Eye (tissue), 1 donor: ENCODE results near the gene GUCY2C.

Experiments used
- DNase-seq: peaks from one replicate; pipeline ENCODE4 v3.0.0-alpha.2; 2015

GUCY2C gene

DNA sequence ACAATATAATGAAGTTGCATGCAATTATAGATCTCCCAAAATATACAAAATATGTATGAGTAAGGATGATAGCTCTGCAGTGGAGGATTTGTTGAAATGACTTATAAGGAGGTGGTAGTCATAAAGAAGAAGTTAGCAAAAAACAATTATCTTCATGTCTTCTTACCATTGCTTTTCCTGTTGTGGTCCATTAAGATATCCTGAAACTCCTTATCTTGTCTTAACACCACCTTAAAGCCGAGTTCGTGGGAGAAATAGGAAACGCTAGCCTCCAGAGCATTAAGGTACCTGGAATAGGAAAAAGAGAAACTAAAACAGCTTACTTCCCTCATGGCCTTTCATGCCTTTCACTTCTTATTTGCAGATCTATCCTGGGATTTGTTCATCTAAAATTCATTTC is 15.2 kb downstream of the GUCY2C start:
- no peak for DNase-seq

GRCh38 chr12:14678547-14679150 is 17.8 kb downstream of the GUCY2C start:
- DNase-seq, result no peak

- DNase-seq, result no peak
Observed at GRCh38 chr12:14668591-14668990, 27.8 kb downstream of the GUCY2C start.

GRCh38 chr12:14665354-14666348 is 30.7 kb downstream of the GUCY2C start:
- DNase-seq, result no peak

DNA sequence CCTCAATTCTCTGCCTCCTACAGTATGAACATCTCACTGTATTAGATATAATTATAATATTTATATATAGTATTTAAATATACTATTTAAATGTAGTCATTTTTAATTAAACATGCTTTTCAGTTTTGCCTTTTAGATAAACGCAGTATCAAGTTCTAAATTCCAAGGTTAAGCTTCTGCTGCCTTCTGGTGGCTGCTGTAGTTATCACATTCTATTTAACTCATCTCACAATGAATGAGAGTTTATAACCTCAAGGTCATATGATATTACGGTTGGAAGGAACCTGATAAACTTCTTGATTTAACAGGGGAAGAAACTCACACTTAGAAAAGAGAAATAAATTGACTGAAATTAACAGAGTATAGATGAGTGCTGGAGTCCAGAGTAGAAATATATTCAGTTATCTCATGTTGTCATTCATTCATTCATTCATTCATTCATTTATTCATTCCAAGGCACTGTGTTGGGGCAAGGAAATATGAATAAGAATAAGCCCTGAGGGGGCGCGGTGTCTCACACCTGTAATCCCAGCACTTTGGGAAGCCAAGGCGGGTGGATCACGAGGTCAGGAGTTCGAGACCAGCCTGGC is 31.9 kb downstream of the GUCY2C start:
- peak; percentile 50 for DNase-seq

- no peak for DNase-seq
Observed at GRCh38 chr12:14663002-14663401, 33.4 kb downstream of the GUCY2C start.

DNA sequence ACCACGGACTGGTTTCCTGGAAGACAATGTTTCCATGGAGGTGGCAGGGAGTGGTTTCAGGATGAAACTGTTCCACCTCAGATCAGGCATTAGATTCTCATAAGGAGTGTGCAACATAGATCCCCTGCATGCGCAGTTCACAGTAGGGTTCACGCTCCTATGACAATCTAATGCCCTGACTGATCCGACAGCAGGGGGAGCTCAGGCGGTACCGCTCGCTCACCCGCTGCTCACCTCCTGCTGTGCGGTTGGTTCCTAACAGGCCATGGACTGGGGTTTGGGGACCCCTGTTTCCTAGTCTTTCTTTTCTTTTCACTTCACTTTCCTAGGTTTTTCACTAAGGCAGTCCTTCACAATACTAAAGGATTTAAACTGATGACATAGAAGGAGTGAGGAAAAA is 39.6 kb downstream of the GUCY2C start:
- no peak for DNase-seq

- DNase-seq, result no peak
Observed at GRCh38 chr12:14655284-14655683, 41.1 kb downstream of the GUCY2C start.

DNA sequence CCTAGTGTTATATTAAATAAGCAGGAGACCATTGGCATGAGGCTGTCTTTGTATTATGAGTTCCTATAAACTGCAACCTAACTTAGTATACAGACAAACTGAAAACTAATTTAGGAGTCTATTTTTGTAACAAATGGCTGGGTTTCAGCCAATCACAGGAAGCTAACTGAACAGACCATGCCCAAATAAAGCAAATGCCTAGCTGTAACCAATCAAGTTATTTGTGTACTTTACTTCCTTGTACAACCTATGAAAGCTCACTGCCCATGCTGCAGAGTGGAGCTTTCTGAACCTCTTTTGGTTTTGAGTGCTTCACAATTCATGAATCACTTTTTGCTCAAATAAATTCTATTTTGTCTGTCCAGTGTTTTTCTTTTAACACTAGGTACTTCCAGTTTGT is 41.6 kb downstream of the GUCY2C start:
- DNase-seq, result no peak

DNA sequence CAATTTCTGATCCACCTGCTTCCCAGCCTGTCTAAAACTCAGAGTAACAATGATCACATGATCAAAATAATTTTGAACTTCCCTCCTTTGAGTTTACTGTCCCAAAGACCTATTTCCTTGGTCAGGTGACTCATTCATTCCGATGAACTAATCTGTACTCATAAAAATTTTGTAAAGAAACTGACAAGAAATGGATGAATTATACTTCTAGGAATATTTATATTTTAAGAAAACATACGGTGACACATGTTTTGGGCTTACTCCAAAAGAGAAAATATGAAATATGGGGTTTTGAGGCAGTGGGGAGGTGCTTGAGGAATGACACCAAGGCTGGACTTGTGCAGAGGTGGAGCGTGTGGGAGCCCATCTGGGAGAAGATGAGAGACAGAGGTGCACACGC is 42.0 kb downstream of the GUCY2C start:
- DNase-seq, result no peak

DNA sequence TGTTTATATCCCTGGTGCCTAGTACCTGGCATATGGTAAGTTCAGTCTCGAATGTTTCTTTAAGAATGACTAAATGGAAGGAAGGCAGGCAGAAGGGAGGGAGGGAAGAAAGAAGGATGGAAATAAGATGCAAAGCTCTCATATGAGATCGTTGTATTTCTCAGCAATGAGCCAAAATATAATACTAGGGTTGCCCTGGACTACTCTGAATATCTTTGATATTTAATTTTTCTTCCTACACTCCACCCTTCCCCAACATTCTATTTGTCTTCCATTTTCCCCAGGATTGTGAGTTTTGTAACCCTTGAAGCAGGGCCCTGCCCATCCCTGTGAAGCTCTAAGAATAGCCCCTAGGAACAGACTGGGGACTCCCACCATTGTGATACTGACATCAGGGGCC is 43.9 kb downstream of the GUCY2C start:
- DNase-seq, result no peak

GRCh38 chr12:14651371-14651770 is 45.0 kb downstream of the GUCY2C start:
- no peak for DNase-seq

- no peak for DNase-seq
Observed at GRCh38 chr12:14650789-14651188, 45.6 kb downstream of the GUCY2C start.

DNA sequence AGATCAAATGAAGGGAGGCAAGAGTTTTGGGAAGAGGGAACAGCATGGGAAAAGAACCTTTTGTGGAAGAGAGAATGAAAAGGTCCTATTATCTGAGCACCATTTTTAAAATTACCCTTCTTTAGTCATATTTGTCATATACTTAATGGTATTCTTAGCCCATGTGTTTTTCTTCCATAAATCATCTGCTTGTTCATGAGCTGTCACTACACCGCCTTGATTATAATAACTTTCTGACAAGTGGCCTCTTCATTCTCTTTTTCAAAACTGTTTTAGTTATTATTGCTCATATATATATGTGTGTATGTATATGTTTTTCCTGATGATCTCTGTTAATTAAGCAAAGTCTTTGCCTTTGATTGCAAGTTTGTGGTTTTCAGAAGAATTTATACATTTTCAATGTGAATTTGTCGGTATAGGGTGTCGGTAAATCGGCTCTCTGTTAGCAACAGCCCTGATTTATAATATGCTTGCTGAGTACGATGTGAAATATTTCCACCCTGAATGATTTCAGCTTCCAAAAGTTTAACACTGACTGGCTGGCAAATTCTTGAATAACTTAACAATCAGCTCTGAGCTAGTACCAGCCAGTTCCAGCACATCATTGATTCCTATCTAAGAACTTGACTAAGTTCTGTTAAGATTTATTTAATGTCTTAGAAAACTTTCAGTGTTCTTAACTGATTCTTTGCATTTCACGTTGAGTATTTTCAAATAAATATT is 49.2 kb downstream of the GUCY2C start:
- no peak for DNase-seq

- no peak for DNase-seq
Observed at GRCh38 chr12:14643251-14643650, 53.1 kb downstream of the GUCY2C start.

- no peak for DNase-seq
Observed at GRCh38 chr12:14638066-14638465, 58.3 kb downstream of the GUCY2C start.

DNA sequence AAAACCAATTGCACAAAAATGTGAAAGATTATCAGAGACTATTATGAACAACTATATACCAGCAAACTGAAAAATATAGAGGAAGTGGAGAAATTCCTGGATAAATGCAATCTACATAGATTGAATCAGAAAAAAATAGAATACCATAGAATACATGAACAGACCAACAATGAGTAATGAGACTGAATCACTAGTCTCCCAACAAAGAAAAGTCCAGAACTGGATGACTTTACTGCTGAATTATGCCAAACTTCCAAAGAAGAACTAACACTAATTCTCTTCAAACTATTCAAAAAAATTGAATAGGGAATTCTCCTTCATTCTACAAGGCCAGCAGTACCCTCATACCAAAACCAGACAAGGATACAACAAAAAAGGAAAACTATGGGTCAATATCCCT is 60.6 kb downstream of the GUCY2C start:
- no peak for DNase-seq

GRCh38 chr12:14630793-14631192 is 65.6 kb downstream of the GUCY2C start:
- DNase-seq, result no peak

- DNase-seq, result peak; percentile 89
Observed at GRCh38 chr12:14629832-14630710, 66.3 kb downstream of the GUCY2C start.

DNA sequence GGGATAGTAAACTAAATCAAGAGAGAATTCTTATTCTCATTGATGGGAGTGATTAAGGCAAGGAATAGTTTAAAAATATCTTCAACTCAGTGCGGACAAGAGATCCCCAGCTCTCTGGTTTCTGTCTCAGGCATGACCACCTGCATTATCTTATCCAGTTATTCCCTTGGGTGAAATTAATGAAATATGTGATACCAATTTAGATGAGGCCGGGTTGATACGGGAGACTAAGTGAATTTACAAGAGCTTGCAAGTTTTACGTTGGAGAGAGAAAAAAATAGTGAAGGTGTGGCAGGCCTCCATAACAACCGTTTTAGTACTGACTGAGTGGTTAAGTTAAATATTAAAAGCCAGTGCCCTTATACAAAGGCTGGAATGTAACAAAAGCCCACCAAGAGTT is 67.6 kb downstream of the GUCY2C start:
- DNase-seq, result no peak

DNA sequence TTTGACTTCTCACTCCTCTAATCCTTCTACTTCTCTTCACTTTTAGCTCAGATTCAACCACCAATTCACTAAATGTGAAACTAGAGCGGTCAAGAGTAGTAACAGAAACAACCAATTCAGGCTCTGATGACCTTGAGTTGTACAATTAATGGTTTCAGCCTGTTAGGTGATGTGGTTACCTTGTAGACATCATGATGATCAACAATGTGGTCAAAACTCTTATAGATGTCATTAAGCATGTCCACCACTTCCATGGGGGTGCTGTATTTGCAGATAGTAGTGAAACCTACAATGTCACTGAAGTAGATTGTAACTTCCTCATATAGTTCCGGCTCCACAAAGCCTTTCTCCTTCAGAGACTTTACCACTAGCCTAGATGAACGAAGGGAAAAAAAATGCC is 74.6 kb downstream of the GUCY2C start:
- no peak for DNase-seq
